ENCODE measurements around the gene ERGIC1. TPM values are rescaled to one million over a fixed set of nuclear protein-coding genes. Genes with fewer than 3 reads are reported as not detected.

The ERGIC1 gene
- total RNA-seq, 1 donor from 2014 or later = 99.1 TPM

DNA sequence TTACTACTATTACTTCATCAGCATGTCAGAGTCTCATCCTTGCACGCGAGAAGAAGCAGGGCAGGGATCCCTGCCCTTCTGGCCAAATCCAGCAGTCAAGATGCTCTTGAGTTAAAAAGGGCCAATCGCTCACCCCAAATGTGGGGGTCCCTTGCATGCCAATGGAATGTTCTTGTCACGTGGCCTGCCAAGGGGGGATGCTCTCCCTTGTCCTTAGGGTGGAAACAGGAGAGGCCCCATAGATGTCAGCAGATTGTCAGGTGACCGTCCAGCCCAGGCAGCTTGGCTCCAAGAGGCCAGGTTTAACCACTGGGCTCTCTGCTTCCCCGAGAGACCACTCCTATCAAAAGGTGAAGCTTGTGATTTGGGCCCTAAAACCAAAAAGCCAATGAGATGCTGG is 37.7 kb upstream of the ERGIC1 start:
- no peak overlapping the region for H3K4me3 ChIP-seq (ENCODE audit: low read depth, low read length)
- DNase-seq (ENCODE audit: low read depth) = no peak
- TF ChIP-seq, protein P1, sequence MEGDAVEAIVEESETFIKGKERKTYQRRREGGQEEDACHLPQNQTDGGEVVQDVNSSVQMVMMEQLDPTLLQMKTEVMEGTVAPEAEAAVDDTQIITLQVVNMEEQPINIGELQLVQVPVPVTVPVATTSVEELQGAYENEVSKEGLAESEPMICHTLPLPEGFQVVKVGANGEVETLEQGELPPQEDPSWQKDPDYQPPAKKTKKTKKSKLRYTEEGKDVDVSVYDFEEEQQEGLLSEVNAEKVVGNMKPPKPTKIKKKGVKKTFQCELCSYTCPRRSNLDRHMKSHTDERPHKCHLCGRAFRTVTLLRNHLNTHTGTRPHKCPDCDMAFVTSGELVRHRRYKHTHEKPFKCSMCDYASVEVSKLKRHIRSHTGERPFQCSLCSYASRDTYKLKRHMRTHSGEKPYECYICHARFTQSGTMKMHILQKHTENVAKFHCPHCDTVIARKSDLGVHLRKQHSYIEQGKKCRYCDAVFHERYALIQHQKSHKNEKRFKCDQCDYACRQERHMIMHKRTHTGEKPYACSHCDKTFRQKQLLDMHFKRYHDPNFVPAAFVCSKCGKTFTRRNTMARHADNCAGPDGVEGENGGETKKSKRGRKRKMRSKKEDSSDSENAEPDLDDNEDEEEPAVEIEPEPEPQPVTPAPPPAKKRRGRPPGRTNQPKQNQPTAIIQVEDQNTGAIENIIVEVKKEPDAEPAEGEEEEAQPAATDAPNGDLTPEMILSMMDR (conservative IDR thresholded peaks at IDR 0.05; ENCODE audit: low read depth, low read length) = no peak

DNA sequence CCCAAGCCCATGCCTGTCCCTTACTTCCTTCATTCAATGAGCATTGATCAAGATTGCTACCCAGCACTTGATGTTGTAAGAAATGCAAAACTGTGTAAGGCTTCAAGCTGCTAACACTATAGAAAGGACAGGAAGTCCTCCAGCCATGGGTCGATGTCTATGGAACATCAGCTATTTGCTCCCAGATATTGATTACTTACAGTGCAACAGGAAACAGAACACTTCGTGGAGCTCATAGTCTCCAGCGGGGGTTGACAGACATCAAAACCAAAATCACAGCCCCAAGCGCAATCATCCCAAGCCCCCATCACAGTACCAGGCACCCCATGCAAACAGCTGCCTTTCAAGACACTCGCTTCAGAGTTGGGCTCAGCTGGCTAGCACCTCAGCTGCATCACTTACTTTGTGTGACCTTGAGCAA is 36.3 kb upstream of the ERGIC1 start:
- TF ChIP-seq, protein P1 (conservative IDR thresholded peaks at IDR 0.05; ENCODE audit: low read depth, low read length) = no peak
- H3K4me3 ChIP-seq (ENCODE audit: low read depth, low read length) = no peak overlapping the region
- no peak for DNase-seq (ENCODE audit: low read depth)

DNA sequence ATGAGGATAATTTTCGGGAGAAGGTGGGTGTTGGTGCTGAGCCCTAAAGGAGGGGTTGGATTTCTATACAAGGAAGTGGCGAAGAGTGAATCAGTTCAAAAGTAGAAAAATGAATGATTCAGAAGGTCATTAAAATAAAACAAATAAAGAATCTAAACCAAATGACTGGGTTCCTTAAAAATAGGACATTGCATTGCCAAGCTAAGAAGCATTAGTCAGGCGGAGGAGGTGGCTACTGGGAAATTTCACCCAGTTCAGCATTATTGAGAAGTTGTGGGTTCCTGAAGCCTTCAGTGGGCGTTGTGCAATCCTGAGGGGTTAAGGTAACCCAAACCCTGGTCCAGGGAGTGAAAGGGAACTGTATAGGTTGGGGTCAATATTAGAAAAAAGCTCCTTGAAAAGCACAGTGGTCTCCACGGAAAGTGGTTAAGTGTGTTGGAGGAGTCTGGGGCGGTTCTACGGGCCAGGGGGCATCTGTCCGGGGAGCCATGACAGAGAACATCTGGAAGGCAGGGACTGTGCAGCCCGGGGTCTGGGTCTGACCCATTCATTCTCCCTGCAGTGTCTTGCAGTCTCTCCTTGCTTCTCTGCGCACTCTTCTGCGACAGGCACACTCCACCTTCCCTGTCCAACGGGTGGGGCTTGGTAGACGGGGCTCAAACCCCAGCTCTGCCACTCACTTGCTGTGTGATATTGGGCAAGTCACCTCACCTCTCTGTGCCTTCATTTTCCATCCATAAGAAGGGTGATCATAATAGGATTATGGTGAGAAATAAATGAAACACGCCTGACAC is 35.4 kb upstream of the ERGIC1 start:
- TF ChIP-seq, protein P1 (conservative IDR thresholded peaks at IDR 0.05; ENCODE audit: low read depth, low read length) = no peak
- DNase-seq (ENCODE audit: low read depth) = no peak
- no peak overlapping the region for H3K4me3 ChIP-seq (ENCODE audit: low read depth, low read length)

DNA sequence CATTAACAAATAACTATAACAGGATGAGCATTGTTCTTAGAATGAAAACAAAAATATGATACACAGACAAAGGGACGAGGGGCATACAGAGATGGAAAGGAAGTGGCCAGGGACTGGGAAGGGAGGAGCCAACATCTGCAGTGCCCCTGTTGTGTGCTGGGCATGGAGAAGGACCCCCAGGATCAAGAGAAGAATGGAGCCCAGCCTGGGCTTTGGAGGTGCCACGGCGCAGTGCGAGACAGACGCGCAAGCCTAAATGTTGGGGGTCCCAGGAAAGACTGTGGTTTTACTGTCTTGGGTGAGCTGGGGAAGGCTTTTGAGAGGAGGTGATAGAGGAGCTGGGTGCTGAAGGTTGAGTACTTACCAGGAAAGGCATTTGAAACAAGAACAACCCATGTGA is 34.6 kb upstream of the ERGIC1 start:
- DNase-seq (ENCODE audit: low read depth) = no peak
- TF ChIP-seq, protein P1 (conservative IDR thresholded peaks at IDR 0.05; ENCODE audit: low read depth, low read length) = no peak
- no peak overlapping the region for H3K4me3 ChIP-seq (ENCODE audit: low read depth, low read length)

DNA sequence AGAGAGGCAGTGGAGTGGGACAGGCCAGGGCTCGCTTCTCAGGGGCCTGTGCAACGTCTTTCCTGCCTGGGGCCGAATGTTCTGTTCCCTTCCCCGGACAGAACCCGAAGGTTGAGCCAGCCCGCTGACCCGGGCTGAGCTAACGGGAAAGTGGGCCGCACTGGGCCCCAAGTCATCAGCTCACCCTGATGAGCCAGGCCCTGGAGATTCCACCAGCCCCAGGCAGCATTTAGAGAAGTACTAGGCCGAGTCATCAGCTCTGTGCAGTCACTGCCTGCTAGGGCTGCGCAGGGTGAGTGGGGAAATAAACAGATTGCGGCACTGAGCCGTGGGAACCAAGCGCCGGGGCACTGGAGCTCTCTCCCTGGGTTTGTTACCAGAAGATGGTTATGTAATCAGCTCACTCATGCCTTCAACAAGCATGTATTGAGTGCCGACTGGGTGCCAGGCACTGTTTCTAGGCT is 33.9 kb upstream of the ERGIC1 start:
- DNase-seq (ENCODE audit: low read depth) = peak; percentile 66
- no peak overlapping the region for H3K4me3 ChIP-seq (ENCODE audit: low read depth, low read length)
- TF ChIP-seq, protein P1 (conservative IDR thresholded peaks at IDR 0.05; ENCODE audit: low read depth, low read length) = no peak

DNA sequence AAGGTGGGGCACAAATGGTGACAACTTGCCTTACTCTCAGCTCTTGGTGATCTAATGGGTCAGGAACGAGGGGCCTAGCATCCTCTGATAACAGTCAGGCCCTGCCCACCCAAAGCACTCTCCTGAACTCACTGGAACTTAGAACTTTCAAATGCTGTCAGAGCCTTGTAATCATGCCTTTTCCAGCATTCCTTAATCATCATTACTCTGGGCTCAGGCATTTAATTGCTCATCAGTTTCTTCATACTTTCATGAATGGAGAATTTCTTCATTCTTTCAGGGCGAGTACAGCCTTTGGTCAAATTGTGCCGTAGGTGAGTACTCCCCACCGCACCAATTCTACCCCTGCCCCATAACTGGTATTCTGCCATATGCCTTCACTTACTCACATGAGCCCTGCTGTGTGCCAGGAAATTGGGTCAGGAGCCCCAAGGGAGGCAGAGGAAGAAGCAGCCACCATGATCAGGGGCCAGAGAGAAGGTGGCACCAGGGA is 32.8 kb upstream of the ERGIC1 start:
- TF ChIP-seq, protein P1 (conservative IDR thresholded peaks at IDR 0.05; ENCODE audit: low read depth, low read length) = no peak
- peak; percentile 88 for DNase-seq (ENCODE audit: low read depth)
- H3K4me3 ChIP-seq (ENCODE audit: low read depth, low read length) = no peak overlapping the region

DNA sequence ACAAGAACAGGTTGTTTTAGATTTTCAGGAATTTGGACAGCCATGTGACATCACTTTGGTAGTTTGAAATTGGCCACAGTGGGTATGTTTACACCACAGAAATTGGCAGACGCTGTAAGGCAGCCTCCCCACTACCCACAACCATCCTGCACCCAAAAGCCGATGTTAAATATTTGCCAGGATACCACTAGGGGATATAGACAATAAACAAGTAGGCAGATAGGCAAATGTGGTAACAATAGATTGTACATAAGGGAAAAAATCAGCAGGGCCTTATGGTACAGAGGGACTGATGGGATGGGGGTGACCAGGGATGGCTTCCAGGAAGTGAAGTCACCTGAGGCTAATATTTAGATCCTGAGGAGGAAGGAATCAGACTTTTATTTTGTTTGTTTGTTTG is 31.9 kb upstream of the ERGIC1 start:
- TF ChIP-seq, protein P1 (conservative IDR thresholded peaks at IDR 0.05; ENCODE audit: low read depth, low read length) = no peak
- DNase-seq (ENCODE audit: low read depth) = no peak
- H3K4me3 ChIP-seq (ENCODE audit: low read depth, low read length) = no peak overlapping the region
